Measurements from ENCODE around the gene LRP2.

- TF ChIP-seq CTCF (IDR thresholded peaks at IDR 0.05) (no peak), POLR2A (IDR thresholded peaks at IDR 0.05) (no peak)
Observed at GRCh38 chr2:169320561-169320960, 41.8 kb downstream of the LRP2 start.
